CD4-positive, alpha-beta T cell treated with Interleukin-21 for 1 hour (primary cell): ENCODE results near the gene ARHGAP40.

ENCODE experiments used
- DNase-seq: peaks from one replicate; pipeline ENCODE4 v3.0.0-alpha.2; 2020

Gene ARHGAP40

GRCh38 chr20:38601216-38602184, at the start of gene ARHGAP40:
Gene ARHGAP40, plus strand, starts transcription at chr20:38601809.
- no peak for DNase-seq

- DNase-seq: no peak
Observed at GRCh38 chr20:38554986-38555385, 46.6 kb upstream of the ARHGAP40 start.

- no peak for DNase-seq
Observed at GRCh38 chr20:38555395-38555794, 46.2 kb upstream of the ARHGAP40 start.

GRCh38 chr20:38557174-38557573, 44.4 kb upstream of the ARHGAP40 start:
- DNase-seq: no peak

- no peak for DNase-seq
Observed at GRCh38 chr20:38558596-38559360, 42.8 kb upstream of the ARHGAP40 start.

GRCh38 chr20:38559764-38560163, 41.8 kb upstream of the ARHGAP40 start:
- no peak for DNase-seq

GRCh38 chr20:38563802-38564431, 37.7 kb upstream of the ARHGAP40 start:
- DNase-seq: no peak

GRCh38 chr20:38564680-38565079, 36.9 kb upstream of the ARHGAP40 start:
- no peak for DNase-seq

GRCh38 chr20:38566036-38566598, 35.5 kb upstream of the ARHGAP40 start:
- no peak for DNase-seq

GRCh38 chr20:38569747-38570525, 31.7 kb upstream of the ARHGAP40 start:
- no peak for DNase-seq

- DNase-seq: no peak
Observed at GRCh38 chr20:38573413-38573812, 28.2 kb upstream of the ARHGAP40 start.

GRCh38 chr20:38579219-38579910, 22.2 kb upstream of the ARHGAP40 start:
- no peak for DNase-seq

GRCh38 chr20:38579921-38580320, 21.7 kb upstream of the ARHGAP40 start:
- no peak for DNase-seq

- no peak for DNase-seq
Observed at GRCh38 chr20:38581013-38581412, 20.6 kb upstream of the ARHGAP40 start, which contains the start of gene ADIG. Gene ADIG, plus strand, starts transcription at chr20:38581197. Its CDS starts 54 bp downstream, at chr20:38581251.

- DNase-seq: no peak
Observed at GRCh38 chr20:38581830-38582358, 19.7 kb upstream of the ARHGAP40 start.

- no peak for DNase-seq
Observed at GRCh38 chr20:38583306-38583705, 18.3 kb upstream of the ARHGAP40 start.

GRCh38 chr20:38584099-38584763, 17.4 kb upstream of the ARHGAP40 start:
- DNase-seq: no peak

- DNase-seq: no peak
Observed at GRCh38 chr20:38585404-38586180, 16.0 kb upstream of the ARHGAP40 start.

GRCh38 chr20:38586181-38586525, 15.5 kb upstream of the ARHGAP40 start:
- DNase-seq: no peak

GRCh38 chr20:38588303-38588702, 13.3 kb upstream of the ARHGAP40 start:
- no peak for DNase-seq
